GM21367 (cell line): ENCODE results near the gene ZBTB22.
A peak's percentile ranks its signal among the peaks of the same experiment; 100 is the strongest.
"Not testable (repeated sequence)": the region's sequence is repeated elsewhere in the genome, so short reads cannot be mapped to it uniquely, and the experiment has no call there.

ENCODE experiments used
- ATAC-seq: cut with Tn5 transposase; IDR thresholded peaks from one replicate; pipeline ENCODE4 v1.9.1; 2021; ENCODE audit not compliant: unreplicated experiment

The ZBTB22 gene

GRCh38 chr6:33285214-33285613 lies 32.3 kb downstream of the ZBTB22 start:
- not testable (repeated sequence) for ATAC-seq

GRCh38 chr6:33280539-33280938 lies 37.0 kb downstream of the ZBTB22 start:
- ATAC-seq = no peak

- no peak for ATAC-seq
These were observed 37.5 kb downstream of the ZBTB22 start for GRCh38 chr6:33279971-33280511.

GRCh38 chr6:33279257-33279695 lies 38.3 kb downstream of the ZBTB22 start:
- no peak for ATAC-seq

- no peak for ATAC-seq
These were observed 38.7 kb downstream of the ZBTB22 start for GRCh38 chr6:33278810-33279209.

- ATAC-seq = no peak
These were observed 39.2 kb downstream of the ZBTB22 start for GRCh38 chr6:33278392-33278741.

- ATAC-seq = no peak
These were observed 39.7 kb downstream of the ZBTB22 start for GRCh38 chr6:33277663-33278391.

GRCh38 chr6:33276864-33277662 lies 40.5 kb downstream of the ZBTB22 start, which contains the start of gene B3GALT4:
Gene B3GALT4 (plus strand): TSS chr6:33277123. CDS start chr6:33277420, 297 bp downstream.
- peak; percentile 51 for ATAC-seq

GRCh38 chr6:33276581-33276863 lies 41.0 kb downstream of the ZBTB22 start:
- no peak for ATAC-seq

GRCh38 chr6:33275795-33276580 lies 41.6 kb downstream of the ZBTB22 start:
- not testable (repeated sequence) for ATAC-seq

GRCh38 chr6:33273924-33274902 lies 43.3 kb downstream of the ZBTB22 start:
- ATAC-seq = no peak

GRCh38 chr6:33273129-33273923 lies 44.2 kb downstream of the ZBTB22 start:
- ATAC-seq = no peak

GRCh38 chr6:33272275-33273128 lies 45.0 kb downstream of the ZBTB22 start:
- ATAC-seq = peak; percentile 19

- ATAC-seq = peak; percentile 51
These were observed 45.9 kb downstream of the ZBTB22 start, which contains the start of the genes RPS18 and VPS52 for GRCh38 chr6:33271468-33272274. Gene RPS18 (plus strand): TSS chr6:33272075. CDS start chr6:33272120, 45 bp downstream. Gene VPS52 (minus strand): TSS chr6:33271876. CDS start chr6:33271675, 201 bp downstream.

- no peak for ATAC-seq
These were observed 46.5 kb downstream of the ZBTB22 start for GRCh38 chr6:33271117-33271467.
